ENCODE data around the gene MIPOL1. TPM values are rescaled to one million over a fixed set of nuclear protein-coding genes. Genes with fewer than 3 reads are reported as not detected.

MIPOL1 gene
- total and polyA plus RNA-seq, 2 experiments from 2014 or later: 16.6 to 24.8 TPM

DNA sequence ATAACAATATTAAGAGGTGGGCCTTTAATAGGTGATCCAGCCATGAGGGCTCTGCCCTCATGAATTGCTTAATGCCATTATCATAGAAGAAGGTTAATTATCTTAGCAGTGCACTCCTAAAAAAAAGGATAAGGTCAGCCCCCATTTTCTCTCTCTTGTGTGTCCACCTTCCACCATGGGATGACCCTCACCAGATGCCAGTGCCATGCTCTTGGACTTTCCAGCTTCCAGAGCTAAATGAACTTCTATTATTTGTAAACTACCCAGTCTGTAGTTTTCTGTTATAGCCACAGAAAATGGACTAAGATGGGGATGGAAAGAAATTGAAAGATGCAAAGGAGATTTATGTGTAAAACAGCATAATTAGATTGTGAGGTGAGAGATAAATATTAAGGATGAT, 271.9 kb downstream of the MIPOL1 start:
- Mint-ChIP-seq H3K27me3 (ENCODE audit: insufficient read depth, low read depth, poor library complexity) (no peaks in the 10 kb centered on the region), H3K4me3 (no peak overlapping the region), H3K4me1 (peaks cover 7% of the 10 kb centered on the region), H3K9me3 (no peaks in the 10 kb centered on the region; the same call in 2 of the 3 replicates), H3K36me3 (ENCODE audit: low read depth) (no peaks in the 10 kb centered on the region), H3K27ac (no peak overlapping the region)
- Histone ChIP-seq H3F3A (replicated peaks; ENCODE audit: low read depth) (no peaks in the 10 kb centered on the region), H3K9me2 (ENCODE audit: insufficient read depth) (no peaks in the 10 kb centered on the region), H2AFZ (no peak overlapping the region), H3K4me2 (no peak overlapping the region), H3K4me1 (ENCODE audit: insufficient read depth) (peaks cover 7% of the 10 kb centered on the region), H3K27me3 (ENCODE audit: insufficient read depth) (no peaks in the 10 kb centered on the region), H4K20me1 (replicated peaks; ENCODE audit: insufficient read depth) (no peaks in the 10 kb centered on the region), H3K79me2 (replicated peaks; ENCODE audit: insufficient read depth) (no peaks in the 10 kb centered on the region), H3K4me3 (no peak overlapping the region), H3K36me3 (ENCODE audit: insufficient read depth) (no peaks in the 10 kb centered on the region), H3K27ac (ENCODE audit: low read depth) (no peak overlapping the region)
- no peak for ATAC-seq
- TF ChIP-seq, protein P1, sequence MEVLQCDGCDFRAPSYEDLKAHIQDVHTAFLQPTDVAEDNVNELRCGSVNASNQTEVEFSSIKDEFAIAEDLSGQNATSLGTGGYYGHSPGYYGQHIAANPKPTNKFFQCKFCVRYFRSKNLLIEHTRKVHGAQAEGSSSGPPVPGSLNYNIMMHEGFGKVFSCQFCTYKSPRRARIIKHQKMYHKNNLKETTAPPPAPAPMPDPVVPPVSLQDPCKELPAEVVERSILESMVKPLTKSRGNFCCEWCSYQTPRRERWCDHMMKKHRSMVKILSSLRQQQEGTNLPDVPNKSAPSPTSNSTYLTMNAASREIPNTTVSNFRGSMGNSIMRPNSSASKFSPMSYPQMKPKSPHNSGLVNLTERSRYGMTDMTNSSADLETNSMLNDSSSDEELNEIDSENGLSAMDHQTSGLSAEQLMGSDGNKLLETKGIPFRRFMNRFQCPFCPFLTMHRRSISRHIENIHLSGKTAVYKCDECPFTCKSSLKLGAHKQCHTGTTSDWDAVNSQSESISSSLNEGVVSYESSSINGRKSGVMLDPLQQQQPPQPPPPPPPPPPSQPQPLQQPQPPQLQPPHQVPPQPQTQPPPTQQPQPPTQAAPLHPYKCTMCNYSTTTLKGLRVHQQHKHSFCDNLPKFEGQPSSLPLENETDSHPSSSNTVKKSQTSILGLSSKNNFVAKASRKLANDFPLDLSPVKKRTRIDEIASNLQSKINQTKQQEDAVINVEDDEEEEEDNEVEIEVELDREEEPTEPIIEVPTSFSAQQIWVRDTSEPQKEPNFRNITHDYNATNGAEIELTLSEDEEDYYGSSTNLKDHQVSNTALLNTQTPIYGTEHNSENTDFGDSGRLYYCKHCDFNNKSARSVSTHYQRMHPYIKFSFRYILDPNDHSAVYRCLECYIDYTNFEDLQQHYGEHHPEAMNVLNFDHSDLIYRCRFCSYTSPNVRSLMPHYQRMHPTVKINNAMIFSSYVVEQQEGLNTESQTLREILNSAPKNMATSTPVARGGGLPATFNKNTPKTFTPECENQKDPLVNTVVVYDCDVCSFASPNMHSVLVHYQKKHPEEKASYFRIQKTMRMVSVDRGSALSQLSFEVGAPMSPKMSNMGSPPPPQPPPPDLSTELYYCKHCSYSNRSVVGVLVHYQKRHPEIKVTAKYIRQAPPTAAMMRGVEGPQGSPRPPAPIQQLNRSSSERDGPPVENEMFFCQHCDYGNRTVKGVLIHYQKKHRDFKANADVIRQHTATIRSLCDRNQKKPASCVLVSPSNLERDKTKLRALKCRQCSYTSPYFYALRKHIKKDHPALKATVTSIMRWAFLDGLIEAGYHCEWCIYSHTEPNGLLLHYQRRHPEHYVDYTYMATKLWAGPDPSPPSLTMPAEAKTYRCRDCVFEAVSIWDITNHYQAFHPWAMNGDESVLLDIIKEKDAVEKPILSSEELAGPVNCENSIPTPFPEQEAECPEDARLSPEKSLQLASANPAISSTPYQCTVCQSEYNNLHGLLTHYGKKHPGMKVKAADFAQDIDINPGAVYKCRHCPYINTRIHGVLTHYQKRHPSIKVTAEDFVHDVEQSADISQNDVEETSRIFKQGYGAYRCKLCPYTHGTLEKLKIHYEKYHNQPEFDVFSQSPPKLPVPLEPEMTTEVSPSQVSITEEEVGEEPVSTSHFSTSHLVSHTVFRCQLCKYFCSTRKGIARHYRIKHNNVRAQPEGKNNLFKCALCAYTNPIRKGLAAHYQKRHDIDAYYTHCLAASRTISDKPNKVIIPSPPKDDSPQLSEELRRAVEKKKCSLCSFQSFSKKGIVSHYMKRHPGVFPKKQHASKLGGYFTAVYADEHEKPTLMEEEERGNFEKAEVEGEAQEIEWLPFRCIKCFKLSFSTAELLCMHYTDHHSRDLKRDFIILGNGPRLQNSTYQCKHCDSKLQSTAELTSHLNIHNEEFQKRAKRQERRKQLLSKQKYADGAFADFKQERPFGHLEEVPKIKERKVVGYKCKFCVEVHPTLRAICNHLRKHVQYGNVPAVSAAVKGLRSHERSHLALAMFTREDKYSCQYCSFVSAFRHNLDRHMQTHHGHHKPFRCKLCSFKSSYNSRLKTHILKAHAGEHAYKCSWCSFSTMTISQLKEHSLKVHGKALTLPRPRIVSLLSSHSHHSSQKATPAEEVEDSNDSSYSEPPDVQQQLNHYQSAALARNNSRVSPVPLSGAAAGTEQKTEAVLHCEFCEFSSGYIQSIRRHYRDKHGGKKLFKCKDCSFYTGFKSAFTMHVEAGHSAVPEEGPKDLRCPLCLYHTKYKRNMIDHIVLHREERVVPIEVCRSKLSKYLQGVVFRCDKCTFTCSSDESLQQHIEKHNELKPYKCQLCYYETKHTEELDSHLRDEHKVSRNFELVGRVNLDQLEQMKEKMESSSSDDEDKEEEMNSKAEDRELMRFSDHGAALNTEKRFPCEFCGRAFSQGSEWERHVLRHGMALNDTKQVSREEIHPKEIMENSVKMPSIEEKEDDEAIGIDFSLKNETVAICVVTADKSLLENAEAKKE (CRISPR knock-in tag; IDR thresholded peaks at IDR 0.05): no peak
- no peak for TF ChIP-seq POLR2AphosphoS5 (IDR thresholded peaks at IDR 0.05; ENCODE audit: low read depth)
- TF ChIP-seq ZNF114 (CRISPR knock-in tag; IDR thresholded peaks at IDR 0.05): no peak
- no peak for TF ChIP-seq JUNB (IDR thresholded peaks at IDR 0.05; ENCODE audit: unreplicated experiment)
- no peak for TF ChIP-seq STAT1 (IDR thresholded peaks at IDR 0.05; ENCODE audit: unreplicated experiment)
- no peak for TF ChIP-seq CTCF (conservative IDR thresholded peaks at IDR 0.05; ENCODE audit: low read depth in 2 of 2)
- TF ChIP-seq ETS1 (IDR thresholded peaks at IDR 0.05): no peak
- TF ChIP-seq ZNF331 (CRISPR knock-in tag; IDR thresholded peaks at IDR 0.05; ENCODE audit: low read depth): no peak
- no peak for DNase-seq (ENCODE audit: low spot score)

Measured in GM23338 (cell line).